ENCODE results near the gene ARHGEF9. TPM values are rescaled to one million over a fixed set of nuclear protein-coding genes. Genes with fewer than 3 reads are reported as not detected.
A peak's percentile ranks its signal among the peaks of the same experiment; 100 is the strongest.

Gene ARHGEF9
- total and polyA plus RNA-seq, 8 donors, result 23.9 to 43.0 (median 35.6) TPM

DNA sequence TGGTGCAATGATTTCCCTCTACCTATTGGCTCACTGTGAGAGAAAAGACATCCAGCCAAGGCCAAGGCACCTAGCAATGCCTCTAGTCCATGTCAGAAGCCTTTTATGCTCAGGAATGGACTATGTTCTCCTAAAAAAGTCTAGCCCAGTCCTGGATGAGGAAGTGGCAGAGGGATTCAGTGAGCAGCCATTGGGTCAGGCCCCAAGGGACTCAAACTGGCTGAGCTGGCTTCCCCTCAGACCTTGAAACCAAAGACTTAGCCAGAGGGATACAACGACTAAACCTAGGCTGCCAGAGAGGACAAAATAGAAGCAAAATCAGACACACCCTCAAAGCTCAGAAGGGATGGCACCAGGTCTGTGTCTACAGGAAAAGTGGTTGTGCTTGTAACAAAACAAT, 49.1 kb downstream of the ARHGEF9 start:
- DNase-seq (no peak), ATAC-seq (no peak)
- no peak overlapping the region for H3K4me3 ChIP-seq
- H3K27me3 ChIP-seq, result peaks cover 0 to 7% of the 10 kb centered on the region in 2 donors
- no peak overlapping the region for H3K27ac ChIP-seq
- intact Hi-C loops (cut with DNase I), result no loop called here
- TF ChIP-seq, protein P1, sequence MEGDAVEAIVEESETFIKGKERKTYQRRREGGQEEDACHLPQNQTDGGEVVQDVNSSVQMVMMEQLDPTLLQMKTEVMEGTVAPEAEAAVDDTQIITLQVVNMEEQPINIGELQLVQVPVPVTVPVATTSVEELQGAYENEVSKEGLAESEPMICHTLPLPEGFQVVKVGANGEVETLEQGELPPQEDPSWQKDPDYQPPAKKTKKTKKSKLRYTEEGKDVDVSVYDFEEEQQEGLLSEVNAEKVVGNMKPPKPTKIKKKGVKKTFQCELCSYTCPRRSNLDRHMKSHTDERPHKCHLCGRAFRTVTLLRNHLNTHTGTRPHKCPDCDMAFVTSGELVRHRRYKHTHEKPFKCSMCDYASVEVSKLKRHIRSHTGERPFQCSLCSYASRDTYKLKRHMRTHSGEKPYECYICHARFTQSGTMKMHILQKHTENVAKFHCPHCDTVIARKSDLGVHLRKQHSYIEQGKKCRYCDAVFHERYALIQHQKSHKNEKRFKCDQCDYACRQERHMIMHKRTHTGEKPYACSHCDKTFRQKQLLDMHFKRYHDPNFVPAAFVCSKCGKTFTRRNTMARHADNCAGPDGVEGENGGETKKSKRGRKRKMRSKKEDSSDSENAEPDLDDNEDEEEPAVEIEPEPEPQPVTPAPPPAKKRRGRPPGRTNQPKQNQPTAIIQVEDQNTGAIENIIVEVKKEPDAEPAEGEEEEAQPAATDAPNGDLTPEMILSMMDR (IDR thresholded peaks at IDR 0.05), result no peak
- no peaks in the 10 kb centered on the region for H3K36me3 ChIP-seq
- no peaks in the 10 kb centered on the region for H3K9me3 ChIP-seq
- no peaks in the 10 kb centered on the region for H3K4me1 ChIP-seq

DNA sequence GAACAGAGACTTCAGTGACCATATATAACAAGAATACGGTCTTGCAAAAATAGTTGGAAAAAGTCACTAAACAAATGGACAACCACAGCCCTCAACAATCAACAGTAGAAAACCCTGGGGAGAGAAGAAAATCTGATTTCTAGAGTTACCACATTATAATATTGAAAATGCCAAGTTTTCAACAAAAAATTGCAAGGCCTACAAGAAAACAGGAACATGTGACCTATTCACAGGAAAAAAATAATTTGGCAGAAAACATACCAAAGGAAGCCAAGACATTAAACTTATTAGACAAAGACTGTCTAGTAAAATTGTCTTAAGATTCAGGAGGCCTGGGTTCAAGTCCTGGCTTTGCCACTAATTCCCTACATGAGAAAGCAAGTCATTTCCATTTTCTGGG, 64.7 kb downstream of the ARHGEF9 start:
- no peak for ATAC-seq

DNA sequence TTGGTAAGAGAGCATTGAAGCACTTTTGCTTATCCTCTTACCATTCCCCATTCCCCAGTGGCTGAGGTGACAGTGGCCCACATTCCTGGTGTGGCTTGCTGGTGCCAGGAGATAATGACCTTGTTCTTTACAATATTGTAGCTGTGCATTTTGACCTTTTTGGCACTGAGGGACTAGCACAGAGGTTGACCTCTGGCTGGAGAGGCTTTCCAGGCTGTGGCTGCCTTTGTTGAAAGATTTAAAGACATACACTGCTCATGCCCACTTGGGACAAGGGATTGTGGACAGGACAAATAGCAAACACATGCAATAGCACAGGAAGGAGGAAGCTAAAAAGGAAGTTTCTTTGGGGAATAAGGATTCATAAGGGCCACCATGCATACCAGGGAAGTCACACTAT, 65.4 kb downstream of the ARHGEF9 start:
- Histone ChIP-seq H3K27me3 (no peaks in the 10 kb centered on the region), H3K4me1 (no peaks in the 10 kb centered on the region), H3K4me3 (no peak overlapping the region), H3K27ac (no peak overlapping the region), H3K36me3 (no peaks in the 10 kb centered on the region), H3K9me3 (no peaks in the 10 kb centered on the region)
- intact Hi-C loops (cut with DNase I), result no loop called here
- ATAC-seq (no peak), DNase-seq (no peak)
- TF ChIP-seq, protein P1 (IDR thresholded peaks at IDR 0.05), result no peak

More for the DNA sequence above, 64.7 kb downstream of the ARHGEF9 start:
- no peaks in the 10 kb centered on the region for H3K27me3 ChIP-seq
- DNase-seq, result peak in 1 of 4 donors; percentile 7
- no peak overlapping the region for H3K27ac ChIP-seq
- no peak overlapping the region for H3K4me3 ChIP-seq
- intact Hi-C loops (cut with DNase I), result no loop called here
- H3K4me1 ChIP-seq, result no peaks in the 10 kb centered on the region
- no peaks in the 10 kb centered on the region for H3K9me3 ChIP-seq
- H3K36me3 ChIP-seq, result no peaks in the 10 kb centered on the region
- TF ChIP-seq, protein P1 (IDR thresholded peaks at IDR 0.05), result no peak

DNA sequence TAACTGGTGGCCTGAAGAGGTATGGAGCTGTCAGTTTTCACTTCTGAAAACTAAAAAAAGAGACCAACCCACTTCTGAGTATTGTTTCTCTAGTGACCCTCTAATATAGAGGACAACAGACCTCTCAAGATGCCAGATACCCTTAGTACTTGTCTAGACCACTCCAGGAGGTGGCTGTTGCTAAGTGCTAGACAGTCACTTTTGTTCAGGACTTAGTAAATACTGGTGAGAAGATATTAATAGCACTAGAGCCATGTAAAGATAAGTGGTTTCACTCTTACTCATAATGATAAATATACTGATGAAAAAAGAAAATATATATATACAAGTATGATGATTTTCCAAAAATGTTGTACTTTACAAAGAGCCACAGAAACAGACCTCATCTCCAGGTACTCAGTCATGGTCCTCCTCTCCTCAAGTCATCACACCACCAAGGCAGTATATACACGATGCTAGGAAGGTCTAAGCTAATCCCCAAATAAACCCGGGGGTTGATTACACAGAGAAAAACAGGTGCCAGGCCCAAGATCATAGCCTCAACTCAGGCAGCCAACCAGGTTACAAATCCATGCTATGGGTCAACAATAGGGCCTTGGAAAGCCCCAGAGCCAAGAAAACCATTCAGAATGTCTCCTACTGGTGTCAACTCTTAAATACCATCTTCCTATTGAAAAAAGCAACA, 66.9 kb downstream of the ARHGEF9 start:
- intact Hi-C loops (cut with DNase I), result no loop called here
- Histone ChIP-seq H3K27ac (no peak overlapping the region), H3K36me3 (no peaks in the 10 kb centered on the region), H3K4me1 (no peaks in the 10 kb centered on the region), H3K9me3 (no peaks in the 10 kb centered on the region), H3K4me3 (no peak overlapping the region), H3K27me3 (no peaks in the 10 kb centered on the region)
- no peak for DNase-seq
- TF ChIP-seq, protein P1 (IDR thresholded peaks at IDR 0.05), result no peak
- ATAC-seq, result peak; percentile 16

DNA sequence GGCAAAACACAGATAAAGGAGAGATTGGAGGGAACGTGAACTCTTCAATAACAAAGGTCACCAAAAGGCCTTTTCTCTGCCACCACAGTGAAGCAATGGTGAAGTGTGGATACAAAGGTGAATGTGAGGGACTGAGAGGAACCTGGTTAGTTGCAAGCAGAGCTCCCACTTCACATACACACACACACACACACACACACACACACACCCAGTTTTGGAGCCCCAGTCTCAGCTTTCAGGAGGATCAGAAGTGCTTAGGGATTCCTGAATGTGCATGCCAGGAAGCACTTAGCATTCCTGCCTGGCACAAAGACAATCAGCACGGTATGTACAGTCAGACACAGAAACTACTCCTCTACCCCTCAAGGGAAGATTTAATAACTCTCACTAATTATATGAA, 71.5 kb downstream of the ARHGEF9 start:
- Histone ChIP-seq H3K27ac (no peak overlapping the region), H3K27me3 (no peaks in the 10 kb centered on the region), H3K4me3 (no peak overlapping the region), H3K36me3 (no peaks in the 10 kb centered on the region), H3K4me1 (no peaks in the 10 kb centered on the region), H3K9me3 (no peaks in the 10 kb centered on the region)
- ATAC-seq (peak; percentile 84), DNase-seq (peak in 1 of 4 donors; percentile 7)
- TF ChIP-seq, protein P1 (IDR thresholded peaks at IDR 0.05), result no peak
- intact Hi-C loops (cut with DNase I), result no loop called here

All from left lung (tissue), 10 donors.